SIG-M5 (cell line): ENCODE results near the gene PPP3CA.
"Not testable (repeated sequence)": the region's sequence is repeated elsewhere in the genome, so short reads cannot be mapped to it uniquely, and the experiment has no call there.

Experiments
- DNase-seq: peaks from one replicate; lab custom pipeline; 2025; lab: John Stamatoyannopoulos, UW

PPP3CA gene

GRCh38 chr4:101254776-101255175 lies 92.5 kb downstream of the PPP3CA start:
- DNase-seq = no peak

GRCh38 chr4:101253121-101253520 lies 94.2 kb downstream of the PPP3CA start:
- no peak for DNase-seq

- no peak for DNase-seq
Observed at GRCh38 chr4:101252721-101253120, 94.6 kb downstream of the PPP3CA start.

- DNase-seq = no peak
Observed at GRCh38 chr4:101251261-101251660, 96.1 kb downstream of the PPP3CA start.

- DNase-seq = no peak
Observed at GRCh38 chr4:101244349-101244748, 103.0 kb downstream of the PPP3CA start.

GRCh38 chr4:101242441-101242840 lies 104.9 kb downstream of the PPP3CA start:
- DNase-seq = no peak

- DNase-seq = no peak
Observed at GRCh38 chr4:101240099-101240498, 107.2 kb downstream of the PPP3CA start.

- no peak for DNase-seq
Observed at GRCh38 chr4:101239665-101240064, 107.7 kb downstream of the PPP3CA start.

GRCh38 chr4:101238706-101239105 lies 108.6 kb downstream of the PPP3CA start:
- no peak for DNase-seq

- DNase-seq = no peak
Observed at GRCh38 chr4:101237773-101238172, 109.6 kb downstream of the PPP3CA start.

GRCh38 chr4:101236097-101236496 lies 111.2 kb downstream of the PPP3CA start:
- DNase-seq = no peak

GRCh38 chr4:101234141-101234540 lies 113.2 kb downstream of the PPP3CA start:
- DNase-seq = not testable (repeated sequence)

- DNase-seq = no peak
Observed at GRCh38 chr4:101232074-101232776, 115.1 kb downstream of the PPP3CA start.

GRCh38 chr4:101230801-101231426 lies 116.4 kb downstream of the PPP3CA start:
- DNase-seq = no peak

- no peak for DNase-seq
Observed at GRCh38 chr4:101229116-101229515, 118.2 kb downstream of the PPP3CA start.

GRCh38 chr4:101227715-101228114 lies 119.6 kb downstream of the PPP3CA start:
- DNase-seq = no peak

GRCh38 chr4:101224358-101225218 lies 122.7 kb downstream of the PPP3CA start:
- no peak for DNase-seq

GRCh38 chr4:101222156-101222845 lies 125.0 kb downstream of the PPP3CA start:
- DNase-seq = no peak

GRCh38 chr4:101221294-101221693 lies 126.0 kb downstream of the PPP3CA start:
- no peak for DNase-seq

- DNase-seq = no peak
Observed at GRCh38 chr4:101218894-101219293, 128.4 kb downstream of the PPP3CA start.

GRCh38 chr4:101218346-101218745 lies 129.0 kb downstream of the PPP3CA start:
- no peak for DNase-seq

- no peak for DNase-seq
Observed at GRCh38 chr4:101217353-101218031, 129.8 kb downstream of the PPP3CA start.
